Esophagus squamous epithelium (tissue), 5 donors: ENCODE measurements around the gene BUB3. TPM values are rescaled to one million over a fixed set of nuclear protein-coding genes. Genes with fewer than 3 reads are reported as not detected.

Experiments
- DNase-seq: peaks from one replicate; lab custom pipeline; 2025; lab: John Stamatoyannopoulos, UW
- H3K27ac ChIP-seq, 4 donors: fragments of 200-600 bp; sonication (generic); one replicate each; pipeline ENCODE4 v1.5.1; 2016 to 2019; ENCODE audit warnings: mild to moderate bottlenecking in 1 of 4
- H3K27me3 ChIP-seq, 4 donors: fragments of 200-600 bp; sonication (generic); 1 replicate in 3 of 4; 2 replicates in 1 of 4; pipeline versions ENCODE4 v1.5.1 to v1.6.0; 2017 to 2021; ENCODE audit warnings: antibody characterized with exemption in 1 of 4
- H3K36me3 ChIP-seq, 3 donors: fragments of 200-600 bp; sonication (generic); one replicate each; pipeline ENCODE4 v1.5.1; 2016 to 2019
- H3K4me1 ChIP-seq, 3 donors: fragments of 200-600 bp; sonication (generic); one replicate each; pipeline ENCODE4 v1.5.1; 2017 to 2019
- H3K4me3 ChIP-seq, 4 donors: fragments of 200-600 bp; sonication (generic); 1 replicate in 3 of 4; 2 replicates in 1 of 4; pipeline ENCODE4 v1.5.1; 2016 to 2019; ENCODE audit warnings: mild to moderate bottlenecking in 2 of 4, moderate library complexity in 1 of 4
- H3K9me3 ChIP-seq, 3 donors: fragments of 200-600 bp; sonication (generic); one replicate each; pipeline ENCODE4 v1.5.1; 2016 to 2019
- POLR2A ChIP-seq, 4 donors: fragments of 450-650 bp; IDR thresholded peaks; one replicate each; pipeline ENCODE4 v1.6.1; 2017; ENCODE audit warnings: antibody characterized with exemption in 4 of 4, mild to moderate bottlenecking in 4 of 4, moderate library complexity in 3 of 4
- WGBS, 2 donors: methylation state at CpG; one replicate each; pipeline ENCODE4 v1.1.5; 2018; 5-methylcytosine and 5-hydroxymethylcytosine counted together
- intact Hi-C: fragments of 100-400 bp; cut with DNase I; formaldehyde crosslinking; loops from one replicate; pipeline ENCODE4 v1.15.0; 2022
- total RNA-seq, 4 donors: library from RNA; depleted of rRNA; stranded (reverse); fragments of >200 nt; gene quantifications; one replicate each; pipeline ENCODE4 v1.1.0, GENCODE V29; 2016
- TF ChIP-seq, protein P1 (sequence below), 6 experiments: fragments of 450-650 bp in 4 of 6; fragments of 200-600 bp in 2 of 6; sonication (generic) in 2 of 6; IDR thresholded peaks; one replicate each; pipeline ENCODE4 v1.5.1; 2016 to 2019; ENCODE audit warnings: antibody characterized with exemption in 6 of 6, mild to moderate bottlenecking in 4 of 6, moderate library complexity in 4 of 6
- donor health status: DM: yes; HTN: yes; CAD: no.

BUB3 gene, protein sequence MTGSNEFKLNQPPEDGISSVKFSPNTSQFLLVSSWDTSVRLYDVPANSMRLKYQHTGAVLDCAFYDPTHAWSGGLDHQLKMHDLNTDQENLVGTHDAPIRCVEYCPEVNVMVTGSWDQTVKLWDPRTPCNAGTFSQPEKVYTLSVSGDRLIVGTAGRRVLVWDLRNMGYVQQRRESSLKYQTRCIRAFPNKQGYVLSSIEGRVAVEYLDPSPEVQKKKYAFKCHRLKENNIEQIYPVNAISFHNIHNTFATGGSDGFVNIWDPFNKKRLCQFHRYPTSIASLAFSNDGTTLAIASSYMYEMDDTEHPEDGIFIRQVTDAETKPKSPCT
- total RNA-seq = 100 to 1,000 TPM in 2 of 4 donors, 10 to 100 TPM in 2; 84.3 to 121 (median 100) TPM

DNA sequence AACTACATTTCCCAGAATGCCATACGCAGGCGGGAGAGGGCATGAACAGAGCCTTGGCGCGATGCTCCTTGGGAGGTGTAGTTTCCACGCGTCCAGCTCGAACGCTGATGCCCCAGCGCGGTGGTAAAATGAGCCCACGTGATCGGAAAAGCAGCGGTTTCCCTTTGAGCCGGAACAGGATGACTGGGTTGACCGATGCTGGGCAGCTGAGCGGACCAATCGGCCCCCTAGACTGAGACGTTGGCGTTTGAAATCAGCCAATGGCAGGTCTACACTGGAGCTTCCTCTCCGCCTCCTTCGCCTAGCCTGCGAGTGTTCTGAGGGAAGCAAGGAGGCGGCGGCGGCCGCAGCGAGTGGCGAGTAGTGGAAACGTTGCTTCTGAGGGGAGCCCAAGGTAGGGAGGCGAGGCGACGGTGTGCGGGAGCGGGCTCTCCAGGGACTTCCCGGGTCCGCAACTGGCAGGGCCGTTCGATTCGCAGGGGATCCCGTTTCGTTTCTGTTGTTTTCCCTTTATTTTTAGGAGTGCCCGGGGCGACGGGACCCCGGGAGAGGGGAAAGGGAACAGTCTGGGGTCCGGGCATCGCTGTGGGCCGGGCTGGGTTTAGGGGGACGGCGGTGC lies at the start of gene BUB3:
Gene BUB3, plus strand, starts transcription at position 311 of the 619 bp plus-strand sequence. CDS start 516 bp downstream, outside the sequence.
- peaks cover 3 to 46% (median 15%) of the 10 kb centered on the region in 4 donors for H3K27me3 ChIP-seq
- peak within 1 kb of the TSS; percentile 90 to 95 (median 94) for H3K27ac ChIP-seq
- intact Hi-C loops = no loop called here
- peaks cover 0 to 35% (median 0%) of the 10 kb centered on the region in 3 donors for H3K36me3 ChIP-seq
- TF ChIP-seq, protein P1, sequence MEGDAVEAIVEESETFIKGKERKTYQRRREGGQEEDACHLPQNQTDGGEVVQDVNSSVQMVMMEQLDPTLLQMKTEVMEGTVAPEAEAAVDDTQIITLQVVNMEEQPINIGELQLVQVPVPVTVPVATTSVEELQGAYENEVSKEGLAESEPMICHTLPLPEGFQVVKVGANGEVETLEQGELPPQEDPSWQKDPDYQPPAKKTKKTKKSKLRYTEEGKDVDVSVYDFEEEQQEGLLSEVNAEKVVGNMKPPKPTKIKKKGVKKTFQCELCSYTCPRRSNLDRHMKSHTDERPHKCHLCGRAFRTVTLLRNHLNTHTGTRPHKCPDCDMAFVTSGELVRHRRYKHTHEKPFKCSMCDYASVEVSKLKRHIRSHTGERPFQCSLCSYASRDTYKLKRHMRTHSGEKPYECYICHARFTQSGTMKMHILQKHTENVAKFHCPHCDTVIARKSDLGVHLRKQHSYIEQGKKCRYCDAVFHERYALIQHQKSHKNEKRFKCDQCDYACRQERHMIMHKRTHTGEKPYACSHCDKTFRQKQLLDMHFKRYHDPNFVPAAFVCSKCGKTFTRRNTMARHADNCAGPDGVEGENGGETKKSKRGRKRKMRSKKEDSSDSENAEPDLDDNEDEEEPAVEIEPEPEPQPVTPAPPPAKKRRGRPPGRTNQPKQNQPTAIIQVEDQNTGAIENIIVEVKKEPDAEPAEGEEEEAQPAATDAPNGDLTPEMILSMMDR (IDR thresholded peaks at IDR 0.05) = peak in 4 of 6 experiments; percentile 9 to 34 (median 31)
- TF ChIP-seq POLR2A (IDR thresholded peaks at IDR 0.05) = peak in 3 of 4 donors; percentile 46 to 85 (median 70)
- WGBS, 2 donors = 0% methylated on average over 3 of the region's 50 CpGs; no CpG with 5 or more reads in 1 of the 2 donors
- H3K4me3 ChIP-seq = peak within 1 kb of the TSS; percentile 85 to 94 (median 94)
- peaks cover 27 to 69% (median 28%) of the 10 kb centered on the region in 3 donors for H3K4me1 ChIP-seq
- no peaks in the 10 kb centered on the region for H3K9me3 ChIP-seq
- DNase-seq = peak; percentile 93

DNA sequence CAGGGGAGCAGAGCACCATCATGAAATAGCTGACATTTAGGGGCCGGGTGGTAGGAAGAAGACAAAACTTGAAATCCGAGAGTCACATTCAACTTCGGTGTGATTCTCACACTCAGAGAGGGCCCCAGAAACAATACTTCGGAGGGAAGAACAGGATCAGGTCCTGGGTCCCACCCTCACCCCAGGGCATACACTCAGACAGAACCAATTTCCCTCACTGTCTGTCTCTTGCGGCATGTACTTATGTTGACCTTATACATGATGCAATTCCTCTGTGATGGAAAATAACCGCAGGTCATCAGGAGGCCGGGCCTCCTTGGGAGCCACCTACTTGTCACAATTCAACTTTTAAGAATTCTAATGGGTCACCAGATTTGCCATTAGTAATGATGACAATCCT lies 44.7 kb upstream of the BUB3 start:
- no peak overlapping the region for H3K4me3 ChIP-seq
- H3K27ac ChIP-seq = no peak overlapping the region
- H3K9me3 ChIP-seq = no peaks in the 10 kb centered on the region
- TF ChIP-seq, protein P1 (IDR thresholded peaks at IDR 0.05) = no peak
- TF ChIP-seq POLR2A (IDR thresholded peaks at IDR 0.05) = no peak
- peaks cover 0 to 42% (median 0%) of the 10 kb centered on the region in 4 donors for H3K27me3 ChIP-seq
- DNase-seq = no peak
- intact Hi-C loops = no loop called here
- 37 to 62% methylated on average over 6 of the region's 7 CpGs for WGBS, 2 donors
- no peaks in the 10 kb centered on the region for H3K36me3 ChIP-seq
- H3K4me1 ChIP-seq = no peaks in the 10 kb centered on the region

DNA sequence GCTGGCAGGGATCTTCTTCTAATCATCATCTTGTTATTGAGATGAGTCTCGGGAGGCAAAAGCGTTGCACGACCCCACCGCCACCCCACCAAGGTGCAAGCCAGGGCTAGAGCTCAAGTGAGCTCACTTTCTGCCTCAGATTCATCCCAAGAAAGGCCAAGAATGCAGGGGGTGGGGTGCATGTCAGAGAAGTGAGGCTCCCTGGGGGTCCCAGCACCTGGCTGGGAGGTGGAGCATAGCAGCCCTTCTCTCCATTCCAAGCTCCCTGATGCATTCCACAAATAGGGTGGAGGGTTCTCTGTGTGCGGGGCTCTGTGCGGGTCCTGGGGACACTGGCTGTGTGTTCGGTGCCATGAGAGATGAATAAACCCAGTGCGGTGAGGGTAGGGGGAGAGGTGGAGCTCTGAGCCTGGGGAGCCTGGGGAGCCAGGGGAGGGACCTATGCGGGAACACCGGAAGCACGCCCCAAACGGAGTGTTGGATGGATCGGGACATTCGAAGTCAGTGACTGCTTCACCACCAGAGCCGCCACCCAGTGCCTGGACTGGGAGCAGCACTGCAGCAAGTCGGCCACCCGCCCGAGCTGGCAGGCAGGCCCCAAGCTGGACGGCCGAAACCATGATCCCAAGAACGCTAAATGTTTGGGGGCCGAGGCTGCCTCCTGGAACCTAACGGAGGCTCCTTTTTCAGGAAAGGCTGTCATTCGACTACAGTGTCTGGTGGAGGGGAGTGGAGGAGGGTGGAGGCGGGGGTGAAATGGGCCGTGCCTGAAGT lies 36.4 kb upstream of the BUB3 start:
- TF ChIP-seq, protein P1 (IDR thresholded peaks at IDR 0.05) = no peak
- TF ChIP-seq POLR2A (IDR thresholded peaks at IDR 0.05) = no peak
- no peaks in the 10 kb centered on the region for H3K36me3 ChIP-seq
- no peaks in the 10 kb centered on the region for H3K9me3 ChIP-seq
- DNase-seq = no peak
- 16 to 23% methylated on average over 4 to 10 of the region's 26 CpGs for WGBS, 2 donors
- H3K4me1 ChIP-seq = no peaks in the 10 kb centered on the region
- H3K27me3 ChIP-seq = peaks cover 0 to 76% (median 0%) of the 10 kb centered on the region in 4 donors
- no peak overlapping the region for H3K4me3 ChIP-seq
- H3K27ac ChIP-seq = no peak overlapping the region
- intact Hi-C loops = no loop called here

DNA sequence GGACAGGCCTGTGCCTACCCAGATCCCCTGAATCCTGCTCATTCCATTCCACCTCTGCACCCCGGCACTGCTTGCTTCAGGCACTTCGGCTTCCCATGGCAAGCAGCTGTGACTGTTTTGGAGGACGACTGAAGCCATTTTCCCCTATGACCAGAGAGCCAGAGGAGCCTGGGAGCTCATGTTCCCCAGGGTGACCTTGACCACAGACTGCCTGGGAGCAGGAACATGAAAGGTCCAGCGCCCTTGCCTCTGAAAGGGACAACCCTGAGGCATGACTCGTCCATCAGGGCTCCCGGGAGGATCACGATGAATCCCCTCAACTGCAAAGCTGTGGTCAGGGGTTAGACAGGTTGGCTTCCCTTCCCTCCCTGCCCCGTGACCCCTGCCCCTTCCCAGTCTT lies 35.1 kb upstream of the BUB3 start:
- no peak overlapping the region for H3K4me3 ChIP-seq
- H3K27ac ChIP-seq = no peak overlapping the region
- no peaks in the 10 kb centered on the region for H3K36me3 ChIP-seq
- intact Hi-C loops = no loop called here
- no peak for DNase-seq
- no peaks in the 10 kb centered on the region for H3K4me1 ChIP-seq
- H3K9me3 ChIP-seq = no peaks in the 10 kb centered on the region
- WGBS, 2 donors = 50 to 74% methylated on average over 4 to 7 of the region's 8 CpGs
- peaks cover 0 to 77% (median 0%) of the 10 kb centered on the region in 4 donors for H3K27me3 ChIP-seq
- TF ChIP-seq, protein P1 (IDR thresholded peaks at IDR 0.05) = no peak
- no peak for TF ChIP-seq POLR2A (IDR thresholded peaks at IDR 0.05)
